HepG2 (cell line): Measurements from ENCODE around the gene MIEF2. TPM values are rescaled to one million over a fixed set of nuclear protein-coding genes. Genes with fewer than 3 reads are reported as not detected.

Experiments used
- ELF1 ChIP-seq: sonication (generic); formaldehyde crosslinking; IDR thresholded peaks from 2 replicates; pipeline ENCODE4 v1.4.0; 2020; ENCODE audit warnings: missing genetic modification reagents
- ELF3 ChIP-seq: IDR thresholded peaks from 2 replicates; pipeline ENCODE4 v1.6.1; 2016; ENCODE audit warnings: missing genetic modification reagents, missing compliant biosample characterization
- FOXC1 ChIP-seq: sonication (generic); formaldehyde crosslinking; IDR thresholded peaks from 2 replicates; pipeline ENCODE4 v1.8.0; 2022; ENCODE audit warnings: mild to moderate bottlenecking, missing genetic modification reagents, borderline replicate concordance
- HHEX ChIP-seq: IDR thresholded peaks from 2 replicates; pipeline ENCODE4 v1.6.1; 2016; ENCODE audit warnings: control low read depth
- KDM4B ChIP-seq: sonication (generic); formaldehyde crosslinking; IDR thresholded peaks from 2 replicates; pipeline ENCODE4 v1.4.0; 2020; ENCODE audit warnings: missing genetic modification reagents
- PHF20 ChIP-seq: sonication (generic); formaldehyde crosslinking; IDR thresholded peaks from 2 replicates; pipeline ENCODE4 v1.5.0; 2020; ENCODE audit warnings: mild to moderate bottlenecking, missing genetic modification reagents
- RAD21 ChIP-seq: fragments of 450-650 bp; formaldehyde crosslinking; IDR thresholded peaks from 2 replicates; pipeline ENCODE4 v1.5.0; 2020; ENCODE audit warnings: mild to moderate bottlenecking
- SPEN ChIP-seq: sonication (generic); formaldehyde crosslinking; IDR thresholded peaks from 2 replicates; pipeline ENCODE4 v1.5.1; 2020; ENCODE audit warnings: low read depth, mild to moderate bottlenecking, missing genetic modification reagents
- ZFX ChIP-seq: sonication (generic); formaldehyde crosslinking; IDR thresholded peaks from 2 replicates; pipeline ENCODE4 v1.4.0; 2020; ENCODE audit warnings: mild to moderate bottlenecking, low read depth, missing genetic modification reagents, moderate library complexity
- ZNF501 ChIP-seq: sonication (generic); formaldehyde crosslinking; IDR thresholded peaks from 2 replicates; pipeline ENCODE4 v1.5.1; 2020; ENCODE audit warnings: mild to moderate bottlenecking, moderate library complexity, missing genetic modification reagents
- ZNF598 ChIP-seq: sonication (generic); formaldehyde crosslinking; IDR thresholded peaks from 2 replicates; pipeline ENCODE4 v1.5.1; 2020; ENCODE audit warnings: mild to moderate bottlenecking, missing genetic modification reagents, borderline replicate concordance
- ZNF776 ChIP-seq: sonication (generic); formaldehyde crosslinking; IDR thresholded peaks from 2 replicates; pipeline ENCODE4 v1.4.0; 2020; ENCODE audit warnings: mild to moderate bottlenecking, missing genetic modification reagents
- ZNF782 ChIP-seq: sonication (generic); formaldehyde crosslinking; IDR thresholded peaks from 2 replicates; pipeline ENCODE4 v1.4.0; 2020; ENCODE audit warnings: missing genetic modification reagents, mild to moderate bottlenecking, borderline replicate concordance
- polyA plus RNA-seq, 8 experiments: library from polyadenylated mRNA; depleted of rRNA in 3 of 8; stranded (reverse) in 7 of 8; unstranded in 1 of 8; fragments of >200 nt; fragmentation: Illumina TruSeq in 4 of 8; extraction: Trizol in 4 of 8; gene quantifications; 2 replicates each; pipeline versions ENCODE4 v1.2.1 to v1.2.3, GENCODE V29; 2011 to 2016; ENCODE audit warnings: low read depth in 4 of 8, missing spikeins in 1 of 8, mixed read lengths in 1 of 8; ENCODE audit not compliant: insufficient read depth in 1 of 8
- total RNA-seq, 5 experiments: library from RNA; depleted of rRNA; stranded (reverse); fragments of >200 nt; fragmentation: Illumina TruSeq; extraction: Trizol; gene quantifications; 2 replicates each; pipeline ENCODE4 v1.2.3, GENCODE V29; 2016; ENCODE audit warnings: low read depth in 1 of 5
- TF ChIP-seq, protein P1 (sequence below): sonication (generic); formaldehyde crosslinking; IDR thresholded peaks from 2 replicates; pipeline ENCODE4 v1.5.0; 2020; ENCODE audit warnings: mild to moderate bottlenecking, missing genetic modification reagents
- TF ChIP-seq, protein P2 (sequence below): sonication (generic); formaldehyde crosslinking; IDR thresholded peaks from 2 replicates; pipeline ENCODE4 v1.8.1; 2023; ENCODE audit warnings: missing genetic modification reagents, mild to moderate bottlenecking, borderline replicate concordance
- TF ChIP-seq, protein P3 (sequence below): sonication (generic); formaldehyde crosslinking; IDR thresholded peaks from 2 replicates; pipeline ENCODE4 v1.9.0; 2021; ENCODE audit warnings: missing genetic modification reagents, borderline replicate concordance
- TF ChIP-seq, protein P4 (sequence below): IDR thresholded peaks from 2 replicates; pipeline ENCODE4 v1.6.1; 2016; ENCODE audit warnings: low read depth, control low read depth
- TF ChIP-seq, protein P5 (sequence below): sonication (generic); formaldehyde crosslinking; IDR thresholded peaks from 2 replicates; pipeline ENCODE4 v1.4.0; 2020; ENCODE audit warnings: mild to moderate bottlenecking, missing genetic modification reagents

MIEF2 gene
- total and polyA plus RNA-seq, 2 of the 13 experiments (the other 11 are each of a cell fraction or from before 2014, with no cell fraction given) = 6.0 to 8.0 TPM

DNA sequence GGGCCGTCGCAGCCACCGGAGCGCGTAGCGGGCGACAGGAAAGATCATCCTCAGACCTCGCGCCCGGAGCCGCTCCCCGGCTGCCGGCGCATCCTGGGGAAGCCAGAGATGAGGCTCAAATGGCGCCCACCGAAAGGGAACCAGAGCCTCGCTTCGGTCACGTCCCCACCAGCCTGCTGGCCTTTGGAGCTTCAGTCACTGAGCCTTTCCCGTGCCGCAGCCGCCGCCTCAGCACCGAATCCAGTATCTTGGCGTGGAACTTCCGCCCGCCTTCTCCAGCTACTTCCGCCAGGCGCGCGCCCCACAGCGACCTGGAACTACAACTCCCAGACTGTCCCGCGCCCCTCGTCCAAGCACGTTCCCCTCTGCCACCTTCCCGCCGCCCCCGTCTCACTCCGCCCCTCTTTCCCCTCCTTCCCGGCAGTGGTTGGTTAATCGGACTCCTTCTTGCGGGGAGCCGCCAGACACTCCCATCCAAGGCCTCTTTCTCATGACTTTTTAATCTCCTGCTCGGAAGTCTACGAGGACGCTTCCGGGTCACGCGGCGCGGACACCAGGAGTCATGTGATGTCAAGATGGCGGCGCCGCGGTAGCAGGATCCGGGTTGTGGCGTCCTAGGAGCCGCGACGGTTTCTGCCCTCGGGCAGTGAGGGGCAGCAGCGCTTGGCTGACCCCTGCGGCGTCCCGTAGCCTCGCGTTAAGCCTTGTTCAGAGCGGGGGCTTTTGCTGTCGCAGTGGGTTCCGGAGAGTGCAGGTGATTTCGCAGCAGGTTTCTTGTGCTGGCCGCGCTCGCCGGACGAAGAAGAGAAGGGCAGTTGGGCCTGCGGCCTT is 54.5 kb downstream of the MIEF2 start, which contains the start of the genes SMCR8 and TOP3A (continued):
- TF ChIP-seq ZNF598 (CRISPR knock-in tag) (peak; percentile 42; the same call in 1 of the 2 replicates), ELF1 (CRISPR knock-in tag) (peak; percentile 96), SPEN (CRISPR knock-in tag) (peak; percentile 68; the same call in 1 of the 2 replicates), PHF20 (CRISPR knock-in tag) (peak; percentile 99), ZNF782 (CRISPR knock-in tag) (peak; percentile 67; the same call in 1 of the 2 replicates), FOXC1 (CRISPR knock-in tag) (peak; percentile 18; the same call in 1 of the 2 replicates), ELF3 (peak; percentile 63; the same call in 1 of the 2 replicates), ZFX (peak; percentile 75; the same call in 1 of the 2 replicates), KDM4B (CRISPR knock-in tag) (0 out of 2 replicates have a peak, but pooled peaks have one; percentile 38), ZNF501 (peak; percentile 90), ZNF776 (CRISPR knock-in tag) (no peak; the same call in 1 of the 2 replicates), HHEX (CRISPR knock-in tag) (no peak), RAD21 (CRISPR knock-in tag) (peak; percentile 54)
- TF ChIP-seq, protein P1, sequence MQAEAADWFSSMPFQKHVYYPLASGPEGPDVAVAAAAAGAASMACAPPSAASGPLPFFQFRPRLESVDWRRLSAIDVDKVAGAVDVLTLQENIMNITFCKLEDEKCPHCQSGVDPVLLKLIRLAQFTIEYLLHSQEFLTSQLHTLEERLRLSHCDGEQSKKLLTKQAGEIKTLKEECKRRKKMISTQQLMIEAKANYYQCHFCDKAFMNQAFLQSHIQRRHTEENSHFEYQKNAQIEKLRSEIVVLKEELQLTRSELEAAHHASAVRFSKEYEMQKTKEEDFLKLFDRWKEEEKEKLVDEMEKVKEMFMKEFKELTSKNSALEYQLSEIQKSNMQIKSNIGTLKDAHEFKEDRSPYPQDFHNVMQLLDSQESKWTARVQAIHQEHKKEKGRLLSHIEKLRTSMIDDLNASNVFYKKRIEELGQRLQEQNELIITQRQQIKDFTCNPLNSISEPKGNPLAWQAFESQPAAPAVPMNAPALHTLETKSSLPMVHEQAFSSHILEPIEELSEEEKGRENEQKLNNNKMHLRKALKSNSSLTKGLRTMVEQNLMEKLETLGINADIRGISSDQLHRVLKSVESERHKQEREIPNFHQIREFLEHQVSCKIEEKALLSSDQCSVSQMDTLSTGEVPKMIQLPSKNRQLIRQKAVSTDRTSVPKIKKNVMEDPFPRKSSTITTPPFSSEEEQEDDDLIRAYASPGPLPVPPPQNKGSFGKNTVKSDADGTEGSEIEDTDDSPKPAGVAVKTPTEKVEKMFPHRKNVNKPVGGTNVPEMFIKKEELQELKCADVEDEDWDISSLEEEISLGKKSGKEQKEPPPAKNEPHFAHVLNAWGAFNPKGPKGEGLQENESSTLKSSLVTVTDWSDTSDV (CRISPR knock-in tag) = 0 out of 2 replicates have a peak, but pooled peaks have one; percentile 2
- TF ChIP-seq, protein P2, sequence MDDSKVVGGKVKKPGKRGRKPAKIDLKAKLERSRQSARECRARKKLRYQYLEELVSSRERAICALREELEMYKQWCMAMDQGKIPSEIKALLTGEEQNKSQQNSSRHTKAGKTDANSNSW (CRISPR knock-in tag) = peak; percentile 70; the same call in 1 of the 2 replicates
- TF ChIP-seq, protein P3, sequence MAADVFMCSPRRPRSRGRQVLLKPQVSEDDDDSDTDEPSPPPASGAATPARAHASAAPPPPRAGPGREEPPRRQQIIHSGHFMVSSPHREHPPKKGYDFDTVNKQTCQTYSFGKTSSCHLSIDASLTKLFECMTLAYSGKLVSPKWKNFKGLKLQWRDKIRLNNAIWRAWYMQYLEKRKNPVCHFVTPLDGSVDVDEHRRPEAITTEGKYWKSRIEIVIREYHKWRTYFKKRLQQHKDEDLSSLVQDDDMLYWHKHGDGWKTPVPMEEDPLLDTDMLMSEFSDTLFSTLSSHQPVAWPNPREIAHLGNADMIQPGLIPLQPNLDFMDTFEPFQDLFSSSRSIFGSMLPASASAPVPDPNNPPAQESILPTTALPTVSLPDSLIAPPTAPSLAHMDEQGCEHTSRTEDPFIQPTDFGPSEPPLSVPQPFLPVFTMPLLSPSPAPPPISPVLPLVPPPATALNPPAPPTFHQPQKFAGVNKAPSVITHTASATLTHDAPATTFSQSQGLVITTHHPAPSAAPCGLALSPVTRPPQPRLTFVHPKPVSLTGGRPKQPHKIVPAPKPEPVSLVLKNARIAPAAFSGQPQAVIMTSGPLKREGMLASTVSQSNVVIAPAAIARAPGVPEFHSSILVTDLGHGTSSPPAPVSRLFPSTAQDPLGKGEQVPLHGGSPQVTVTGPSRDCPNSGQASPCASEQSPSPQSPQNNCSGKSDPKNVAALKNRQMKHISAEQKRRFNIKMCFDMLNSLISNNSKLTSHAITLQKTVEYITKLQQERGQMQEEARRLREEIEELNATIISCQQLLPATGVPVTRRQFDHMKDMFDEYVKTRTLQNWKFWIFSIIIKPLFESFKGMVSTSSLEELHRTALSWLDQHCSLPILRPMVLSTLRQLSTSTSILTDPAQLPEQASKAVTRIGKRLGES = no peak
- TF ChIP-seq, protein P4, sequence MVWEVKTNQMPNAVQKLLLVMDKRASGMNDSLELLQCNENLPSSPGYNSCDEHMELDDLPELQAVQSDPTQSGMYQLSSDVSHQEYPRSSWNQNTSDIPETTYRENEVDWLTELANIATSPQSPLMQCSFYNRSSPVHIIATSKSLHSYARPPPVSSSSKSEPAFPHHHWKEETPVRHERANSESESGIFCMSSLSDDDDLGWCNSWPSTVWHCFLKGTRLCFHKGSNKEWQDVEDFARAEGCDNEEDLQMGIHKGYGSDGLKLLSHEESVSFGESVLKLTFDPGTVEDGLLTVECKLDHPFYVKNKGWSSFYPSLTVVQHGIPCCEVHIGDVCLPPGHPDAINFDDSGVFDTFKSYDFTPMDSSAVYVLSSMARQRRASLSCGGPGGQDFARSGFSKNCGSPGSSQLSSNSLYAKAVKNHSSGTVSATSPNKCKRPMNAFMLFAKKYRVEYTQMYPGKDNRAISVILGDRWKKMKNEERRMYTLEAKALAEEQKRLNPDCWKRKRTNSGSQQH (CRISPR knock-in tag) = no peak; the same call in 1 of the 2 replicates
- TF ChIP-seq, protein P5, sequence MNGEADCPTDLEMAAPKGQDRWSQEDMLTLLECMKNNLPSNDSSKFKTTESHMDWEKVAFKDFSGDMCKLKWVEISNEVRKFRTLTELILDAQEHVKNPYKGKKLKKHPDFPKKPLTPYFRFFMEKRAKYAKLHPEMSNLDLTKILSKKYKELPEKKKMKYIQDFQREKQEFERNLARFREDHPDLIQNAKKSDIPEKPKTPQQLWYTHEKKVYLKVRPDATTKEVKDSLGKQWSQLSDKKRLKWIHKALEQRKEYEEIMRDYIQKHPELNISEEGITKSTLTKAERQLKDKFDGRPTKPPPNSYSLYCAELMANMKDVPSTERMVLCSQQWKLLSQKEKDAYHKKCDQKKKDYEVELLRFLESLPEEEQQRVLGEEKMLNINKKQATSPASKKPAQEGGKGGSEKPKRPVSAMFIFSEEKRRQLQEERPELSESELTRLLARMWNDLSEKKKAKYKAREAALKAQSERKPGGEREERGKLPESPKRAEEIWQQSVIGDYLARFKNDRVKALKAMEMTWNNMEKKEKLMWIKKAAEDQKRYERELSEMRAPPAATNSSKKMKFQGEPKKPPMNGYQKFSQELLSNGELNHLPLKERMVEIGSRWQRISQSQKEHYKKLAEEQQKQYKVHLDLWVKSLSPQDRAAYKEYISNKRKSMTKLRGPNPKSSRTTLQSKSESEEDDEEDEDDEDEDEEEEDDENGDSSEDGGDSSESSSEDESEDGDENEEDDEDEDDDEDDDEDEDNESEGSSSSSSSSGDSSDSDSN (CRISPR knock-in tag) = peak; percentile 70
